AG10803 (cell line): ENCODE measurements around the gene AKAP10.
"Not testable (repeated sequence)": the region's sequence is repeated elsewhere in the genome, so short reads cannot be mapped to it uniquely, and the experiment has no call there.

Experiments used
- DNase-seq: peaks from one replicate; pipeline ENCODE4 v3.0.0; 2010; ENCODE audit warnings: low read depth
- H3K4me3 ChIP-seq: 2 replicates; pipeline ENCODE4 v1.5.1; 2011; ENCODE audit warnings: mild to moderate bottlenecking, low read length, control low read depth
- CTCF ChIP-seq: conservative IDR thresholded peaks from 2 replicates; pipeline ENCODE4 v1.5.1; 2011; ENCODE audit warnings: mild to moderate bottlenecking, low read length, control low read depth, inconsistent platforms

AKAP10 gene

GRCh38 chr17:19975601-19976000 lies 2.0 kb downstream of the AKAP10 start:
- no peak for DNase-seq
- H3K4me3 ChIP-seq = no peak overlapping the region
- TF ChIP-seq CTCF = no peak

DNA sequence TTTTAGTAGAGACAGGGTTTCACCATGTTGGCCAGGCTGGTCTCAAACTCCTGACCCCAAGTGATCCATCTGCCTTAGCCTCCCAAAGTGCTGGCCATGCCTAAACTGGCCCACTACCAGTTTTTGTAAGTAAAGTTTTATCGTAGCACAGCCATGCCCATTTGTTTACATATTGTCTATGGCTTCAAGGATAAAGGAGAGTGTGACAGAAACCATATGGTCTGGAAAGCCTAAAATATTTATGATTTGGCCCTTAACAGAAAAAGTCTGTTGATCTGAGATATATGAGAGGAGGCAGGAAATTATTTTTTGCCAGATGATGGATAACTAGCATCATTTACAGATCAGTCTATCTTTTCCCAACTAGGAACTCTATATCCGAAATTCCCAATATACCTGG lies 4.5 kb downstream of the AKAP10 start:
- no peak for DNase-seq
- TF ChIP-seq CTCF = no peak
- H3K4me3 ChIP-seq = no peak overlapping the region

DNA sequence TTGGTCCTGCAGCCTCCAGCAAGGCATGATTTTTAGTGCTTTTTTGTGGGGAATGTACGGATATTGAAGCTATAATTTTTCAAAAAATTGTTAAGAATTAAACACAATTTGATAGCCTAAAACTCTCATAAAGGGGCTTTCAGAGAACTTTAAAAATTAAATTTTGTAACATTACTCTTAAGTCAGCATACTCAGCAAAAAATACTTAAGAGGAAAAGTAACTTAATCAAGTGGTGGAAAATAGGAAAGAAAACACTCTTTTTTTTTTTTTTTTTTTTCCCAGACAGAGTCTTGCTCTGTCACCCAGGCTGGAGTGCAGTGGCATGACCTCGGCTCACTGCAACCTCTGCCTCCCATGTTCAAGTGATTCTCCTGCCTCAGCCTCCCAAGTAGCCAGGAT lies 14.7 kb downstream of the AKAP10 start:
- H3K4me3 ChIP-seq, DNase-seq: not testable (repeated sequence)

GRCh38 chr17:19958023-19958422 lies 19.6 kb downstream of the AKAP10 start:
- no peak for TF ChIP-seq CTCF
- DNase-seq = peak; percentile 93
- no peak overlapping the region for H3K4me3 ChIP-seq

- no peak overlapping the region for H3K4me3 ChIP-seq
- TF ChIP-seq CTCF = no peak
- no peak for DNase-seq
Observed at GRCh38 chr17:19955099-19955498, 22.5 kb downstream of the AKAP10 start.

DNA sequence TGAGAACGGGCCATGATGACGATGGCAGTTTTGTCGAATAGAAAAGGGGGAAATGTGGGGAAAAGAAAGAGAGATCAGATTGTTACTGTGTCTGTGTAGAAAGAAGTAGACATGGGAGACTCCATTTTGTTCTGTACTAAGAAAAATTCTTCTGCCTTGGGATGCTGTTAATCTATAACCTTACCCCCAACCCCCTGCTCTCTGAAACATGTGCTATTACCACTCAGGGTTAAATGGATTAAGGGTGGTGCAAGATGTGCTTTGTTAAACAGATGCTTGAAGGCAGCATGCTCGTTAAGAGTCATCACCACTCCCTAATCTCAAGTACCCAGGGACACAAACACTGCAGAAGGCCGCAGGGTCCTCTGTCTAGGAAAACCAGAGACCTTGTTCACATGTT lies 26.2 kb downstream of the AKAP10 start:
- not testable (repeated sequence) for DNase-seq

GRCh38 chr17:19950624-19951195 lies 26.9 kb downstream of the AKAP10 start:
- DNase-seq, H3K4me3 ChIP-seq: not testable (repeated sequence)

More for the DNA sequence above, 26.2 kb downstream of the AKAP10 start:
- not testable (repeated sequence) for H3K4me3 ChIP-seq

DNA sequence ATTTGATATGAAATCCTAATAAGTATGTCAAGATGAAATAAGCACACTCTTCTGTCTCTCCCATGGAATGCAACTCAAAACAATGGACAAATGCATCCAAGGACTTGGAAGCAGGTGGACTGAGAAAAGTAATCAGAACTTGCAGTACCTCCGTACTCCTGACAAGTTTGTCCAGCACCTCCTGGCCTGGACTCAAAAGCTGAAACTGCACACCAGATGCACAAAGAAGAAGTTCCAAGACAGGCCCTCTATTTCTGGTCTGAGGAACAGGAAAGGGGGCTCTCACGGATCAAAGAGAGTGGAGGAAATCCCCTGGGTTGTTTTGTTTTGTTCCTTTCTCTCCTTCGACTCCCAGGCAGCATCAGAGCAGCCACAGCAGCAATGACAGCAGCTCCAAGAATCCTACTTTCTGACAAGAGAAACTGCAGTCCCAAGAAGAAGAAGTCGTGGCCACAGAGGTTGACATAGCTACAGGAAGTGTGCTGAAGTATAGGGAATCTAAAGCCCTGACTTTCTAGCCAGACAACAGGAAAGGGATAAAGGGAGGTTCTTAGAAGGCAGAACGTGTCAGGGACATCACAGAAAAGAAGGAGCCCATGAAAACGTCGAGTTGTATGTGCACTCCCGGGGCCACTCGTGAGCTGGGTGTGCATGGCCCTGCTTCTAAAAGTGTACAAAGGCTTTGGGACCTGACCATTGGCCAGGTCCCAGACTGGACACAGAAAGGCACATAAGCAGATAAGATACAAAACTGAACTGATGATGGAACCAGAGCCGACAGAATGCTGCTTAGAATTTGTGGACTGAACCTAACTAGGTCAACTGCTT lies 29.3 kb downstream of the AKAP10 start:
- TF ChIP-seq CTCF = no peak
- no peak overlapping the region for H3K4me3 ChIP-seq
- DNase-seq = no peak

GRCh38 chr17:19946921-19947320 lies 30.7 kb downstream of the AKAP10 start:
- H3K4me3 ChIP-seq = no peak overlapping the region
- no peak for TF ChIP-seq CTCF
- DNase-seq = no peak
